ENCODE results near the gene ANKRD35. TPM values are rescaled to one million over a fixed set of nuclear protein-coding genes. Genes with fewer than 3 reads are reported as not detected.
A peak's percentile ranks its signal among the peaks of the same experiment; 100 is the strongest.

The ANKRD35 gene
- total RNA-seq, 1 experiment from 2014 or later: 2.7 TPM

DNA sequence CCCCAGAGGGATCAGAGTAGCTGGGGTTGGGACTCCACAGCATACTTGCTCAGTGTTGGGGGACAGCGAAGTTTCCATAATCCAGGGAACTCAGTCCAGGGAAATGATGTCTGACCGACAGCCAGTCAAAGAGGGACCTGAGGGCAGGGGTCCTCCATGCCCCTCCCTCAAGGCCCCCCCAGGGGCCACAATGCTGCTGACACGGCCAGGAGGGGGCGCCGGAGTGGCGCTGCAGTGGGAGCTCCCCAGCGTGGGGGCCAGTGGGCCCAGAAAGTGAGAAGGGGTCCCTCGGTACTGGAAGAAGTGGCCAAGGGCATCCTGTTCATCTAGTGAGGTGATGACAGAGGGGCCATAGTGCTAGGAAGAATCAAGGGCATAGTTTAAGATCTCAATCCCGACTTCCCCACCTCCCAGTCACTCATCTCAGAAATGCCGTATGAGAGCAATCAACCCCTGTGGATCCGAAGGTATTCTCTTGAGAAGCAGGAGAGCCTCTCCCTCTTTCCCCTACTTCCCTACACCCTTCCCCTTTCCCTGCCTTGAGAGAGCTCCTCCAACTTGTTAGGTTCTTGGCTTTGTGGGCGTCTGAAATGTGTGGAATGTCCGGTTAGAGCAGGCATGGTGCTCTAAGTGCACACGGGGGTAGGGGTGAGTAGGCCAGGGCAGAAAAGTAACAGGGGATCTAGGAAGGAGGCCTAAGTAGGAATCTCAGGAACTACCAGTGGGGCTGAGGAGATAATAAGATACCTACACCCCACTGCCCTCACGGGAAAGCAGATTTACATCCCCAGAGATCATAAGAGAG, 36.1 kb downstream of the ANKRD35 start:
- peaks cover 3% of the 10 kb centered on the region; the same call in 1 of the 2 replicates for H3K4me1 Mint-ChIP-seq
- ChIA-PET CTCF (interaction anchor here (0.6 to 9.0 kb wide), 15 partner anchors 9 to 183 kb away, joined by 3 to 254 read pairs (median 3); partner anchors contain the start of genes ANKRD34A, ITGA10, PEX11B and PIAS3), POLR2A (interaction anchor here (1.2 kb wide), 1 partner anchor 10 kb away, joined by 12 read pairs; the partner anchor contains the start of gene PIAS3)
- H3K27ac Mint-ChIP-seq: no peak overlapping the region
- H3K9me3 Mint-ChIP-seq: no peaks in the 10 kb centered on the region
- H3K36me3 Mint-ChIP-seq: peaks cover 47% of the 10 kb centered on the region
- no peak overlapping the region for H3K4me3 Mint-ChIP-seq
- DNase-seq (ENCODE audit: low spot score) (peak; percentile 60), ATAC-seq (no peak)
- peak; percentile 52 for TF ChIP-seq CTCF (IDR thresholded peaks at IDR 0.05)
- no peak for TF ChIP-seq NR3C1 (CRISPR knock-in tag; conservative IDR thresholded peaks at IDR 0.05; ENCODE audit: low read depth)
- no peaks in the 10 kb centered on the region for H3K27me3 Mint-ChIP-seq (ENCODE audit: low read depth)

- DNase-seq (ENCODE audit: low spot score): no peak
- H3K4me1 Mint-ChIP-seq: peaks cover 3% of the 10 kb centered on the region; the same call in 1 of the 2 replicates
- H3K27ac Mint-ChIP-seq: no peak overlapping the region
- TF ChIP-seq FOXJ3 (CRISPR knock-in tag; IDR thresholded peaks at IDR 0.05; ENCODE audit: borderline replicate concordance): no peak
- no peak for TF ChIP-seq ZNF317 (CRISPR knock-in tag; IDR thresholded peaks at IDR 0.05; ENCODE audit: borderline replicate concordance, low read depth)
- TF ChIP-seq, protein P1, sequence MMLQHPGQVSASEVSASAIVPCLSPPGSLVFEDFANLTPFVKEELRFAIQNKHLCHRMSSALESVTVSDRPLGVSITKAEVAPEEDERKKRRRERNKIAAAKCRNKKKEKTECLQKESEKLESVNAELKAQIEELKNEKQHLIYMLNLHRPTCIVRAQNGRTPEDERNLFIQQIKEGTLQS (CRISPR knock-in tag; conservative IDR thresholded peaks at IDR 0.05): no peak
- no peak for TF ChIP-seq ATF1 (CRISPR knock-in tag; IDR thresholded peaks at IDR 0.05)
- no peak for TF ChIP-seq HMGA2 (CRISPR knock-in tag; IDR thresholded peaks at IDR 0.05)
- TF ChIP-seq, protein P2, sequence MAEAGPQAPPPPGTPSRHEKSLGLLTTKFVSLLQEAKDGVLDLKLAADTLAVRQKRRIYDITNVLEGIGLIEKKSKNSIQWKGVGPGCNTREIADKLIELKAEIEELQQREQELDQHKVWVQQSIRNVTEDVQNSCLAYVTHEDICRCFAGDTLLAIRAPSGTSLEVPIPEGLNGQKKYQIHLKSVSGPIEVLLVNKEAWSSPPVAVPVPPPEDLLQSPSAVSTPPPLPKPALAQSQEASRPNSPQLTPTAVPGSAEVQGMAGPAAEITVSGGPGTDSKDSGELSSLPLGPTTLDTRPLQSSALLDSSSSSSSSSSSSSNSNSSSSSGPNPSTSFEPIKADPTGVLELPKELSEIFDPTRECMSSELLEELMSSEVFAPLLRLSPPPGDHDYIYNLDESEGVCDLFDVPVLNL (CRISPR knock-in tag; IDR thresholded peaks at IDR 0.05; ENCODE audit: borderline replicate concordance, low read depth): no peak
- no peak for TF ChIP-seq ZNF138 (CRISPR knock-in tag; conservative IDR thresholded peaks at IDR 0.05)
- no peak for TF ChIP-seq ZNF232 (CRISPR knock-in tag; IDR thresholded peaks at IDR 0.05)
- TF ChIP-seq ZNF396 (CRISPR knock-in tag; IDR thresholded peaks at IDR 0.05; ENCODE audit: borderline replicate concordance): no peak
- no peak for TF ChIP-seq TP53 (CRISPR knock-in tag; IDR thresholded peaks at IDR 0.05)
- no peak for TF ChIP-seq MLX (CRISPR knock-in tag; IDR thresholded peaks at IDR 0.05)
- no peak for TF ChIP-seq ZNF416 (CRISPR knock-in tag; IDR thresholded peaks at IDR 0.05)
- TF ChIP-seq ESRRA (CRISPR knock-in tag; IDR thresholded peaks at IDR 0.05; ENCODE audit: borderline replicate concordance): no peak
- ChIA-PET CTCF (interaction anchor here (0.6 to 9.0 kb wide), 6 partner anchors 11 to 160 kb away, joined by 3 to 254 read pairs (median 32); partner anchors contain the start of genes ANKRD35 and PIAS3), POLR2A (no interaction called here)
- H3K9me3 Mint-ChIP-seq: no peaks in the 10 kb centered on the region
- no peaks in the 10 kb centered on the region for H3K27me3 Mint-ChIP-seq (ENCODE audit: low read depth)
- no peak for ATAC-seq
- no peak overlapping the region for H3K4me3 Mint-ChIP-seq
- H3K36me3 Mint-ChIP-seq: peaks cover 30% of the 10 kb centered on the region
Measured at GRCh38 chr1:145847827-145848226, 37.8 kb downstream of the ANKRD35 start.

GRCh38 chr1:145846201-145846612, 39.5 kb downstream of the ANKRD35 start:
- Mint-ChIP-seq H3K27me3 (ENCODE audit: low read depth) (no peaks in the 10 kb centered on the region), H3K27ac (no peak overlapping the region), H3K9me3 (no peaks in the 10 kb centered on the region), H3K4me1 (peaks cover 3% of the 10 kb centered on the region; the same call in 1 of the 2 replicates), H3K4me3 (no peak overlapping the region), H3K36me3 (peaks cover 31% of the 10 kb centered on the region)
- POLR2A ChIA-PET: interaction anchor here (1.4 to 3.4 kb wide), 3 partner anchors 12 to 131 kb away, joined by 6 to 48 read pairs (median 7); partner anchors contain the start of genes PIAS3, POLR3C and RNF115
- CTCF ChIA-PET: interaction anchor here (0.6 to 9.0 kb wide), 28 partner anchors 9 to 206 kb away, joined by 3 to 254 read pairs (median 12); partner anchors contain the start of genes ANKRD34A, ANKRD35, ITGA10 and LIX1L
- DNase-seq (ENCODE audit: low spot score) (peak; percentile 59), ATAC-seq (peak; percentile 59)
- peak; percentile 63 for TF ChIP-seq CTCF (IDR thresholded peaks at IDR 0.05)
- TF ChIP-seq NFE2L1 (CRISPR knock-in tag; IDR thresholded peaks at IDR 0.05): no peak

Measured in WTC11 (cell line).